ENCODE data around the gene PSD2.

GRCh38 chr5:139871614-139872013 is 76.0 kb downstream of the PSD2 start:
- TF ChIP-seq CTCF (conservative IDR thresholded peaks at IDR 0.05; ENCODE audit: low read depth, low read length) (no peak), EZH2phosphoT487 (IDR thresholded peaks at IDR 0.05; ENCODE audit: borderline replicate concordance, low read length) (no peak)
